ENCODE measurements around the gene MRPL51. TPM values are rescaled to one million over a fixed set of nuclear protein-coding genes. Genes with fewer than 3 reads are reported as not detected.

Gene MRPL51
- total RNA-seq, 1 donor: 68.8 TPM

GRCh38 chr12:6461401-6462233, 31.4 kb downstream of the MRPL51 start:
- Histone ChIP-seq H3K36me3 (ENCODE audit: insufficient read depth, low read length) (peaks cover 84% of the 10 kb centered on the region), H3K4me1 (ENCODE audit: insufficient read depth, low read length) (no peaks in the 10 kb centered on the region), H4K20me1 (ENCODE audit: insufficient read depth, low read length) (peaks cover 5% of the 10 kb centered on the region), H3K4me3 (ENCODE audit: insufficient read depth, low read length) (no peak overlapping the region), H3K27ac (ENCODE audit: low read depth, low read length) (no peak overlapping the region), H3K27me3 (ENCODE audit: insufficient read depth, low read length) (no peaks in the 10 kb centered on the region), H3K9me3 (ENCODE audit: low read depth, low read length) (no peaks in the 10 kb centered on the region), H2AFZ (ENCODE audit: low read length) (no peak overlapping the region), H3K79me2 (ENCODE audit: insufficient read depth, low read length) (peaks cover 4% of the 10 kb centered on the region), H3K4me2 (ENCODE audit: insufficient read depth, low read length) (no peak overlapping the region)
- no peak for DNase-seq (ENCODE audit: insufficient read length, low spot score, missing footprints)
- TF ChIP-seq CTCF (IDR thresholded peaks at IDR 0.05; ENCODE audit: extremely low read depth, low read depth, low read length): no peak

GRCh38 chr12:6460751-6461371, 32.2 kb downstream of the MRPL51 start:
- Histone ChIP-seq H3K4me3 (ENCODE audit: insufficient read depth, low read length) (no peak overlapping the region), H2AFZ (ENCODE audit: low read length) (no peak overlapping the region), H3K9me3 (ENCODE audit: low read depth, low read length) (no peaks in the 10 kb centered on the region), H3K27me3 (ENCODE audit: insufficient read depth, low read length) (no peaks in the 10 kb centered on the region), H4K20me1 (ENCODE audit: insufficient read depth, low read length) (peaks cover 3% of the 10 kb centered on the region), H3K4me1 (ENCODE audit: insufficient read depth, low read length) (no peaks in the 10 kb centered on the region), H3K36me3 (ENCODE audit: insufficient read depth, low read length) (peaks cover 77% of the 10 kb centered on the region), H3K4me2 (ENCODE audit: insufficient read depth, low read length) (no peak overlapping the region), H3K27ac (ENCODE audit: low read depth, low read length) (no peak overlapping the region), H3K79me2 (ENCODE audit: insufficient read depth, low read length) (peaks cover 1% of the 10 kb centered on the region)
- no peak for TF ChIP-seq CTCF (IDR thresholded peaks at IDR 0.05; ENCODE audit: extremely low read depth, low read depth, low read length)
- DNase-seq (ENCODE audit: insufficient read length, low spot score, missing footprints): no peak

GRCh38 chr12:6459004-6459337, 34.1 kb downstream of the MRPL51 start:
- no peaks in the 10 kb centered on the region for H3K79me2 ChIP-seq (ENCODE audit: insufficient read depth, low read length)
- no peak for DNase-seq (ENCODE audit: insufficient read length, low spot score, missing footprints)
- H3K4me2 ChIP-seq (ENCODE audit: insufficient read depth, low read length): no peak overlapping the region
- no peaks in the 10 kb centered on the region for H3K27me3 ChIP-seq (ENCODE audit: insufficient read depth, low read length)
- H3K27ac ChIP-seq (ENCODE audit: low read depth, low read length): no peak overlapping the region
- H3K36me3 ChIP-seq (ENCODE audit: insufficient read depth, low read length): peaks cover 67% of the 10 kb centered on the region
- no peaks in the 10 kb centered on the region for H4K20me1 ChIP-seq (ENCODE audit: insufficient read depth, low read length)
- H3K9me3 ChIP-seq (ENCODE audit: low read depth, low read length): no peaks in the 10 kb centered on the region
- TF ChIP-seq CTCF (IDR thresholded peaks at IDR 0.05; ENCODE audit: extremely low read depth, low read depth, low read length): no peak
- H3K4me3 ChIP-seq (ENCODE audit: insufficient read depth, low read length): no peak overlapping the region
- no peaks in the 10 kb centered on the region for H3K4me1 ChIP-seq (ENCODE audit: insufficient read depth, low read length)
- H2AFZ ChIP-seq (ENCODE audit: low read length): no peak overlapping the region

- H3K9me3 ChIP-seq (ENCODE audit: low read depth, low read length): no peaks in the 10 kb centered on the region
- no peak for TF ChIP-seq CTCF (IDR thresholded peaks at IDR 0.05; ENCODE audit: extremely low read depth, low read depth, low read length)
- H3K4me2 ChIP-seq (ENCODE audit: insufficient read depth, low read length): no peak overlapping the region
- H3K27ac ChIP-seq (ENCODE audit: low read depth, low read length): no peak overlapping the region
- no peaks in the 10 kb centered on the region for H3K27me3 ChIP-seq (ENCODE audit: insufficient read depth, low read length)
- no peak overlapping the region for H3K4me3 ChIP-seq (ENCODE audit: insufficient read depth, low read length)
- H3K4me1 ChIP-seq (ENCODE audit: insufficient read depth, low read length): no peaks in the 10 kb centered on the region
- peak; percentile 52 for DNase-seq (ENCODE audit: insufficient read length, low spot score, missing footprints)
- no peaks in the 10 kb centered on the region for H4K20me1 ChIP-seq (ENCODE audit: insufficient read depth, low read length)
- H3K79me2 ChIP-seq (ENCODE audit: insufficient read depth, low read length): no peaks in the 10 kb centered on the region
- no peak overlapping the region for H2AFZ ChIP-seq (ENCODE audit: low read length)
- peaks cover 64% of the 10 kb centered on the region for H3K36me3 ChIP-seq (ENCODE audit: insufficient read depth, low read length)
These were observed 34.6 kb downstream of the MRPL51 start for GRCh38 chr12:6458281-6459003.

All from osteoblast (primary cell).